ENCODE data around the gene MAP4K3. TPM values are rescaled to one million over a fixed set of nuclear protein-coding genes. Genes with fewer than 3 reads are reported as not detected.

MAP4K3 gene
- total and polyA plus RNA-seq, 2 of the 4 experiments (the other 2 are of a cell fraction), result 13.2 to 32.6 TPM

- H4K91ac ChIP-seq (ENCODE audit: insufficient read depth, low read depth, low read length), result no peak overlapping the region
- H2BK20ac ChIP-seq (ENCODE audit: low read depth, low read length), result no peak overlapping the region
- H4K8ac ChIP-seq (ENCODE audit: low read depth in 2 of 2, low read length in 2 of 2), result no peak overlapping the region
- H3K4me3 ChIP-seq (ENCODE audit: insufficient read depth, low read depth, low read length), result no peak overlapping the region
- H3K79me1 ChIP-seq (ENCODE audit: low read depth in 1 of 2, low read length in 2 of 2), result no peaks in the 10 kb centered on the region
- no peak overlapping the region for H3K14ac ChIP-seq (replicated peaks; ENCODE audit: low read depth, low read length)
- 80% methylated on average over 2 of the region's 6 CpGs; no CpG with 5 or more reads in 1 of the 2 experiments for WGBS, 2 experiments (ENCODE audit: extremely low coverage in 2 of 2, insufficient read length in 1 of 2)
- H3K4ac ChIP-seq (ENCODE audit: low read depth, low read length), result no peak overlapping the region
- H3K9me3 ChIP-seq (ENCODE audit: control insufficient read depth, insufficient read depth, low read length), result no peaks in the 10 kb centered on the region
- H3K36me3 ChIP-seq (ENCODE audit: control insufficient read depth, insufficient read depth, low read length), result peaks cover 1% of the 10 kb centered on the region; the same call in 1 of the 2 replicates
- TF ChIP-seq RAD21 (IDR thresholded peaks at IDR 0.05; ENCODE audit: low read length), result no peak
- TF ChIP-seq CTCF (conservative IDR thresholded peaks at IDR 0.05; ENCODE audit: low read depth, low read length), result no peak
- no peaks in the 10 kb centered on the region for H3K9me1 ChIP-seq (ENCODE audit: insufficient read depth, low read length)
- DNase-seq (no peak), ATAC-seq (ENCODE audit: low read depth) (no peak)
- no peak overlapping the region for H4K5ac ChIP-seq (ENCODE audit: low read depth, low read length)
- ChIA-PET POLR2A (ENCODE audit: unreplicated experiment) (no interaction called here), CTCF (no interaction called here)
- no peaks in the 10 kb centered on the region for H3K4me1 ChIP-seq (ENCODE audit: control insufficient read depth, insufficient read depth, low read length)
- no peaks in the 10 kb centered on the region for H3K27me3 ChIP-seq (ENCODE audit: control insufficient read depth, insufficient read depth, low read length)
- in situ Hi-C loops (cut with MboI; ENCODE audit: low sequenced_read_pairs), result no loop called here
- H3K27ac ChIP-seq (ENCODE audit: insufficient read depth, low read length), result no peak overlapping the region
- H3K9ac ChIP-seq (ENCODE audit: low read depth, low read length), result no peak overlapping the region
- H3K18ac ChIP-seq (ENCODE audit: low read depth, low read length), result no peak overlapping the region
- intact Hi-C loops (cut with micrococcal nuclease), result no loop called here
- BruUV-seq (replicated peaks), result no TSS peak
- no peak overlapping the region for H2AFZ ChIP-seq (replicated peaks; ENCODE audit: low read length, poor library complexity)
- H3K23ac ChIP-seq (ENCODE audit: low read depth, low read length), result no peak overlapping the region
- H3K4me2 ChIP-seq (ENCODE audit: low read depth, low read length), result no peak overlapping the region
- no peak overlapping the region for H2BK120ac ChIP-seq (ENCODE audit: low read depth, low read length)
- H2BK15ac ChIP-seq (ENCODE audit: low read depth, low read length), result no peak overlapping the region
- no peak overlapping the region for H2BK5ac ChIP-seq (ENCODE audit: low read depth, low read length, poor library complexity, severe bottlenecking)
- H3K56ac ChIP-seq (ENCODE audit: extremely low read depth, insufficient read depth, low read length), result no peak overlapping the region
- H4K20me1 ChIP-seq (ENCODE audit: insufficient read depth, low read length), result no peaks in the 10 kb centered on the region
- dilution Hi-C loops (cut with HindIII; ENCODE audit: low sequenced_read_pairs, unreplicated experiment), result no loop called here
- H2AK9ac ChIP-seq (replicated peaks; ENCODE audit: low read depth, low read length, poor library complexity), result no peak overlapping the region
- no peak overlapping the region for H2AK5ac ChIP-seq (ENCODE audit: low read depth, low read length)
Measured at GRCh38 chr2:39240758-39241157, 196.3 kb downstream of the MAP4K3 start.

Measured in IMR-90 (cell line).